ENCODE measurements around the gene KRT33B. TPM values are rescaled to one million over a fixed set of nuclear protein-coding genes. Genes with fewer than 3 reads are reported as not detected.

KRT33B gene
- total RNA-seq, 1 experiment from 2014 or later = not detected

GRCh38 chr17:41417127-41417526 is 47.5 kb upstream of the KRT33B start:
- H3K27me3 ChIP-seq (ENCODE audit: insufficient read depth, low read length) = no peaks in the 10 kb centered on the region
- H2AFZ ChIP-seq (ENCODE audit: low read length) = no peak overlapping the region
- Mint-ChIP-seq H3K4me3 (no peak overlapping the region), H3K27ac (no peak overlapping the region), H3K4me1 (peaks cover 24 to 27% of the 10 kb centered on the region in 2 experiments), H3K36me3 (ENCODE audit: insufficient read depth in 1 of 3, low read depth in 3 of 3) (no peaks in the 10 kb centered on the region), H3K9me3 (no peaks in the 10 kb centered on the region), H3K27me3 (ENCODE audit: low read depth) (peaks cover 5% of the 10 kb centered on the region)
- no peak overlapping the region for H2BK20ac ChIP-seq (ENCODE audit: low read depth, low read length, poor library complexity, severe bottlenecking)
- H3K79me1 ChIP-seq (ENCODE audit: insufficient read depth, low read depth, low read length, poor library complexity, severe bottlenecking) = no peaks in the 10 kb centered on the region
- no CpG with 5 or more reads among the region's 6 CpGs for WGBS (ENCODE audit: extremely low coverage, insufficient read length, low lambda C conversion rate)
- H3K79me2 ChIP-seq (ENCODE audit: insufficient read depth, low read length) = no peaks in the 10 kb centered on the region
- H3K14ac ChIP-seq (ENCODE audit: insufficient read depth, low read length) = no peak overlapping the region
- H4K20me1 ChIP-seq (ENCODE audit: control insufficient read depth, insufficient read depth, insufficient read length) = no peaks in the 10 kb centered on the region
- no peak for DNase-seq
- no peak overlapping the region for H3K18ac ChIP-seq (ENCODE audit: insufficient read length, low read depth, low read length)
- no peak overlapping the region for H3K9ac ChIP-seq (ENCODE audit: extremely low read depth, insufficient read length, low read length)
- H4K5ac ChIP-seq (ENCODE audit: insufficient read length, low read depth, low read length) = no peak overlapping the region
- H3K23me2 ChIP-seq (ENCODE audit: insufficient read length, low read depth, low read length, poor library complexity, severe bottlenecking) = no peaks in the 10 kb centered on the region
- no peak overlapping the region for H3K4ac ChIP-seq (ENCODE audit: low read depth, low read length)
- H3K4me2 ChIP-seq (ENCODE audit: insufficient read depth, insufficient read length, low read length) = no peak overlapping the region
- no peak overlapping the region for H3K27ac ChIP-seq (ENCODE audit: insufficient read length, low read depth, low read length)
- H2BK12ac ChIP-seq (ENCODE audit: insufficient read length, low read depth, low read length) = no peak overlapping the region
- H3K56ac ChIP-seq (ENCODE audit: insufficient read length, low read depth, low read length) = no peak overlapping the region
- H4K8ac ChIP-seq (replicated peaks; ENCODE audit: insufficient read length, low read depth, low read length) = no peak overlapping the region
- H3K4me1 ChIP-seq (ENCODE audit: insufficient read depth, low read length) = peaks cover 4% of the 10 kb centered on the region
- no peaks in the 10 kb centered on the region for H3K9me3 ChIP-seq (ENCODE audit: control insufficient read depth, low read depth, low read length)
- no peak overlapping the region for H3T11ph ChIP-seq (ENCODE audit: low read length)
- H3K23ac ChIP-seq (ENCODE audit: insufficient read length, low read depth, low read length) = no peak overlapping the region
- H2BK15ac ChIP-seq (ENCODE audit: low read depth, low read length) = no peak overlapping the region
- H2AK5ac ChIP-seq (ENCODE audit: insufficient read length, low read length) = no peak overlapping the region
- no peak overlapping the region for H2BK120ac ChIP-seq (ENCODE audit: low read depth, low read length, poor library complexity, severe bottlenecking)
- H4K91ac ChIP-seq (ENCODE audit: insufficient read length, low read depth, low read length) = no peak overlapping the region
- no peak for TF ChIP-seq CTCF (conservative IDR thresholded peaks at IDR 0.05)
- H2BK5ac ChIP-seq (ENCODE audit: insufficient read length, low read length) = no peak overlapping the region

All from H9 (cell line).